Mesothelial cell of epicardium (in vitro differentiated cells): ENCODE results near the gene FAM120C. TPM values are rescaled to one million over a fixed set of nuclear protein-coding genes. Genes with fewer than 3 reads are reported as not detected.

Experiments used
- DNase-seq, 2 experiments: peaks; one replicate each; pipeline ENCODE4 v3.0.0; 2021; ENCODE audit warnings: low spot score in 2 of 2; ENCODE audit not compliant: unreplicated experiment in 2 of 2
- H3K27ac Mint-ChIP-seq: 2 replicates; pipeline ENCODE4 v1.8.0; 2021; ENCODE audit warnings: mixed read lengths
- H3K27me3 Mint-ChIP-seq: 2 replicates; pipeline ENCODE4 v1.8.0; 2021; ENCODE audit warnings: low read depth, mixed read lengths
- H3K36me3 Mint-ChIP-seq: 2 replicates; pipeline ENCODE4 v1.8.0; 2021; ENCODE audit warnings: mixed read lengths
- H3K4me1 Mint-ChIP-seq: 2 replicates; pipeline ENCODE4 v1.8.0; 2021; ENCODE audit warnings: mixed read lengths
- H3K4me3 Mint-ChIP-seq: 2 replicates; pipeline ENCODE4 v1.8.0; 2021; ENCODE audit warnings: mild to moderate bottlenecking, moderate library complexity, mixed read lengths
- H3K9me3 Mint-ChIP-seq: 2 replicates; pipeline ENCODE4 v1.8.0; 2021; ENCODE audit warnings: mixed read lengths
- total RNA-seq: library from RNA; stranded (reverse); gene quantifications from 3 replicates; pipeline ENCODE4 v1.2.1, GENCODE V29; 2021
- TF ChIP-seq, protein P1 (sequence below): fragments of 200-600 bp; sonication (generic); IDR thresholded peaks from one replicate; pipeline ENCODE4 v1.5.0; 2021; ENCODE audit warnings: antibody characterized with exemption; ENCODE audit not compliant: unreplicated experiment

The FAM120C gene
- total RNA-seq, 1 donor from 2014 or later = 16.1 TPM

DNA sequence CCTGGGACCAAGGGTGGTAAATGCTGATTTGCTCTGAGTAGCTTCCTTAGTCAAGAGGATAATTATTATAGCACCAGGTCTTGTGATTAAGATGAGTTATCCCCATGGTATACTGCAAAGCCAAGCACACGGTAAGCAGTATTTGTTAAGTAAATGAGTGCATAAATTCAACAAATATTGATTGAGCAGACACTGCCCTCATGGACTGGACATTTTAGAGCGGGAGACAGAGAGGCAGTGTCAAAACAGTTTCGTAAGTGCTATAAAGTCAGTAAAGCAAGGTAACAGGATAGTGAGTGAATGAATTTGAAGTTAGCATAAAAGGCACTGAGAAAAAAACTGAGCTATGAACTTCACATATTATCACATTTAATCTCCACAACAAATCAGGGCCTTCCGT lies 152.7 kb downstream of the FAM120C start:
- H3K4me1 Mint-ChIP-seq = no peaks in the 10 kb centered on the region
- no peak overlapping the region for H3K4me3 Mint-ChIP-seq
- DNase-seq = no peak
- no peak overlapping the region for H3K27ac Mint-ChIP-seq
- TF ChIP-seq, protein P1, sequence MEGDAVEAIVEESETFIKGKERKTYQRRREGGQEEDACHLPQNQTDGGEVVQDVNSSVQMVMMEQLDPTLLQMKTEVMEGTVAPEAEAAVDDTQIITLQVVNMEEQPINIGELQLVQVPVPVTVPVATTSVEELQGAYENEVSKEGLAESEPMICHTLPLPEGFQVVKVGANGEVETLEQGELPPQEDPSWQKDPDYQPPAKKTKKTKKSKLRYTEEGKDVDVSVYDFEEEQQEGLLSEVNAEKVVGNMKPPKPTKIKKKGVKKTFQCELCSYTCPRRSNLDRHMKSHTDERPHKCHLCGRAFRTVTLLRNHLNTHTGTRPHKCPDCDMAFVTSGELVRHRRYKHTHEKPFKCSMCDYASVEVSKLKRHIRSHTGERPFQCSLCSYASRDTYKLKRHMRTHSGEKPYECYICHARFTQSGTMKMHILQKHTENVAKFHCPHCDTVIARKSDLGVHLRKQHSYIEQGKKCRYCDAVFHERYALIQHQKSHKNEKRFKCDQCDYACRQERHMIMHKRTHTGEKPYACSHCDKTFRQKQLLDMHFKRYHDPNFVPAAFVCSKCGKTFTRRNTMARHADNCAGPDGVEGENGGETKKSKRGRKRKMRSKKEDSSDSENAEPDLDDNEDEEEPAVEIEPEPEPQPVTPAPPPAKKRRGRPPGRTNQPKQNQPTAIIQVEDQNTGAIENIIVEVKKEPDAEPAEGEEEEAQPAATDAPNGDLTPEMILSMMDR = no peak
- peaks cover 25% of the 10 kb centered on the region for H3K36me3 Mint-ChIP-seq
- H3K27me3 Mint-ChIP-seq = no peaks in the 10 kb centered on the region
- peaks cover 37% of the 10 kb centered on the region for H3K9me3 Mint-ChIP-seq

DNA sequence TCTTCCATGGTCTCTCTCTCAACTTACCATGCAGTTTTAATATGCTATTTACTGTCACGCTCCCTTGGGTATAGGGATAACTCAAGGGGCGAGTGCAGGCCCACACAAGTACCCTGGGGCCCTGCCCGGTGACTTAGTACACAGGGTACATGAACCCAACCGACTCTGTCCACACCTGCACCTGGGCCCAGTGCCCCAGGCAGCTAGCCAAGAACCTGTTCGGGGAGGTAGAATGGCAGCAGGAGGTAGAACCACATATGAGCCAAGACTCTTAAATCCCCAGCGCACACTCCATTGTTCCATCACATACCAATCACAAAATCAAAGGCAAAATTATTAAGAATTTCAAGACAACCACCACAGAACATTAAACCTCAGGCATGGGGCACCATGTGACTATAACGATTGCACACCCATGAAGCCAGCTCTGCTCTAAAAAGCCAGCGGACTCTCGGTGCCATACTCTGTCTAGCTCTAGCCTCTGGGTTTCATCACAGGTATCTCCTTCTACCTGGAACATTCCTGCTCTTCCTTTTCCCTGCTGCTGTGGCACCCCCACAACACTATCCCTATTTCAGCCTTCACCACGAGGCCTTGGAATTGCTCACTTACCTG lies 153.4 kb downstream of the FAM120C start:
- no peak overlapping the region for H3K27ac Mint-ChIP-seq
- no peaks in the 10 kb centered on the region for H3K4me1 Mint-ChIP-seq
- peaks cover 39% of the 10 kb centered on the region for H3K9me3 Mint-ChIP-seq
- no peaks in the 10 kb centered on the region for H3K27me3 Mint-ChIP-seq
- peaks cover 27% of the 10 kb centered on the region for H3K36me3 Mint-ChIP-seq
- TF ChIP-seq, protein P1 = no peak
- no peak overlapping the region for H3K4me3 Mint-ChIP-seq
- no peak for DNase-seq

DNA sequence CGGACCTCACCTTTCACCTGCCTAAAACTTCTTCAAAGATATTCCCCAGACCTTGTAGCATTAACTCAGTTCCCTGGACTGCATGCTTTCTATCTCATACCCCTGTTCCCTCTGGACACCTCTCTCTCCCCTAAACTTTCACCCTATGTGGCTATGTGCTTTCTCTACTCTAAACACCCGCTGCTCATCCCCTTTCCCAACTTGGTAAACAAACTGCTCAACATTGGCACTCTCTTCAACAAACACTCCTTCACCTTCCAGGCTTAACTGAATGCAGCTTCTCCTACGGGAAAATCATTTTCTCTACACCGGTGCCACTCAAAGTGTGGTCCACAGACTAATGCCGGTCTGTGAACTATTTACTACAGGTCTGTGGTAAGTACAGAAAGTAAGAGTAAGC lies 158.7 kb downstream of the FAM120C start:
- TF ChIP-seq, protein P1 = no peak
- peaks cover 35% of the 10 kb centered on the region for H3K36me3 Mint-ChIP-seq
- no peak for DNase-seq
- H3K9me3 Mint-ChIP-seq = peaks cover 37% of the 10 kb centered on the region
- no peaks in the 10 kb centered on the region for H3K4me1 Mint-ChIP-seq
- no peaks in the 10 kb centered on the region for H3K27me3 Mint-ChIP-seq
- H3K27ac Mint-ChIP-seq = no peak overlapping the region
- no peak overlapping the region for H3K4me3 Mint-ChIP-seq

Other genes starting within 250 kb of the FAM120C start
- gene PHF8, start 138.8 kb downstream of the FAM120C start, total RNA-seq = 45.2 to 53.9 TPM (median 52.2 TPM) in 3 replicates
- gene WNK3, start 174.8 kb upstream of the FAM120C start, total RNA-seq = 15.8 to 17.2 TPM (median 15.9 TPM) in 3 replicates